ENCODE results near the gene SPOP. TPM values are rescaled to one million over a fixed set of nuclear protein-coding genes. Genes with fewer than 3 reads are reported as not detected.
A peak's percentile ranks its signal among the peaks of the same experiment; 100 is the strongest.

SPOP gene
- total RNA-seq, 1 donor from 2014 or later = 47.1 TPM

DNA sequence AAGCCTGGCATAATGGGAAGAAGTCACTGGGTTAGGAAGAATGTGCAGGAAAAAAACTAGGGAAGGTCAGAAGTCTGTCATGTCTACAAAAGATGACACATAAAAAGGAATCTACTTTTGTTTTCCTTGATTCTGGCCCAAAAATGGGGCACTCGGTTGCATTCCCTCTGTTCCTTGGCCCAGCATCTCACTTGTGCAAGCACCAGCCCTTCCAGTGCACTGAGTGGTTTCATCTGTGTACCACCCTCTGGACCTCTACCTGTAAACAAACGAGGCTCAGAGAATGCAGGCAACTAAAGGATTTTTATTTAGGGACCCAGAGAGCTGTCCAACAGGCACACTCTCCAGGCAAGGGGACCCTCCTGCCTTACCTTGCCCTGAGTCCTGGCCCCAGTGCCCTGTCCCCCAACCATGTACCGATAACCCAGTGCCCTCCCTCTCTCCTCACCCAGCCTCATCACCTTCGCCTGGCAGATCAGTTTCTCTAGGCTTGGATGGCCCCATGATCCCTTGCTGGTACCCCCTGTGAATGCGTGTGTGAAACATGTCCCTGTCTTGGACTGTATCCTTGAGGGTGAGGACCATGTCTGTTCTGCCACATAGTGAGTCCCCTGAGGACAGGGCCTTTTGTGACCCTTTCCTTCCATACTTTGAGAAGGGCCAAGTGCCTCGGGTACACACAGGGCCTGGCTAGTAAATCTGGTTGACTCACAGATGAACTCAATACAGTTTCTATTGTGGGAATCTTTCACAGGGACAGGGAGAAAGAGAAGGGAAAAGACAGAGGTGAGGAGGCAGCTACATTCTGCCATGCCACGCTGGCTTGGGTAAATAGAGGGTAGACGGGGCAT, 88.9 kb downstream of the SPOP start:
- DNase-seq (ENCODE audit: low read depth) = no peak

DNA sequence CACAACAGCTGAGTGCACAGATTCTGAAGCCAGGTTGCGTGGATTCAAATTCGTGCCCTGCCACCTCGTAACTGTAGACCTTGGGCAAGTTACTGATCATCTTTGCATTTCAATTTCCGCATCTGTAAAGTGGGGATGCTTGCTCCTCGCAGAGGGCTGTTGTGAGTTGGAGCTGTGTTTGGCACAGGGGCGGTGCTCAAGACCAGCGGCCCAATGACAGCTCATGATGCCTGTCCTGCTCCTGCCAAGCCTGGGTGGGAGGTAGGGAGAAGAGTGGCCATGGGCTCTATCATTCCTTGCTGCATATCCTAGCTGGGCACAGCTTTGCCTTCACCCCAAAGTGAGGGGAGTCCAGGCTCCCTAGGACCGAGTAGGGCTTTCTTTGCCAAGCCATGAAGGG, 89.6 kb downstream of the SPOP start:
- no peak for DNase-seq (ENCODE audit: low read depth)

DNA sequence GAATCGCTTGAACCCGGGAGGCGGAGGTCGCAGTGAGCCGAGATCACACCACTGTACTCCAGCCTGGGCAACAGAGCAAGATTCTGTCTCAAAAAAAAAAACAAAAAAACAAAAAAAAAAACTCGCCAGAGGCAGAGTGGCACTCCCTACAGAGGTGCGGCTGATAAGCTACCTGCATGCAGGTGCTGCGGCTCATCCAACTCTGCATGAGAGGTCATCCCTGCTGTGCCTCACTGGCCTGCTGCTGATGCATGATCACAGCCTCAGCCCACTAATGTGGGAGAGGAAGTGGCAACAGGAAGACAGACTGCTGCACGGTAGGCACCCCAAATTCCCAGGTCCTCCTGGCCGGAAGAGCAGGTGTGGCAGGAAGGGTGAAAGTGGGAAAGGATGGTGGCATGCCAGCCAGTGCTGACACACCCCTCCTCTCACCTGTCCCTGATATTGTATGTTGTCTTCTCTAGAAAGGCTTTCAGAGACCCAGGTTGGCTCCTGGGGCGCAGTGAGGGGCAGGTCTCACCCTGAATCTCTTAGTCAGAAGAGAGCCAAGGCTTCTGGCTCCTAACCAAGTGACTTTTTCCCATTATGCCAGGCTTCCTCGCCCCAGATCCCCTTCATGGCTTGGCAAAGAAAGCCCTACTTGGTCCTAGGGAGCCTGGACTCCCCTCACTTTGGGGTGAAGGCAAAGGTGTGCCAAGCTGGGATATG, 90.4 kb downstream of the SPOP start:
- DNase-seq (ENCODE audit: low read depth) = no peak

DNA sequence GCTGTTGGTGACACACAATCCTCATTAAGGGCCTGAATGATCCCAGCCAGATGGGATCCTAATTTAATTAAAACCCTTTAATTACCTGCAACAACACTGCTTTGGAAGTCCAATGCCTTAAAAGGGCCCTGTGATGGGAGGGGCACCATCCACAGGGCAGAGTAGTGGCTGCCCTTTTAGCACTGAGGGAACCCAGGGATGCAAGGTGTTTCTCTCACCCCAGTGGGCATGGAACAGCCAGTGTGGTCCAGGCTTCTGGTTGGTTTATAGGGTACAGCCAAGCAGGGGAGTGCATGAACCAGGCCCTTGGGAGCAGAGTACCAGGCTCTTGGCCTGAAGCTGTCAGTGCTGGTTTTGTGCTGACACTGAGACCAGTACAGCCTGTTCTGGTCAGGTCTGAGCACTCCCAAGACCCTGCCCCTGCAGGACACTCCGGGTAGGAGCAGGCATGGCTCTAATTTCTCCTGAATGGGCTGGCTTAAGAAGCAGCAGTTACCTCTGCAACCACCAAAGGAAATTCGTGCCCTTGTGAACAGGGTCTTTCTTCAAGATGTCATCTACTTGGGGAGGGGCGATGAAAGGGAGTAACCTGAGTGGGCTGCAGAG, 92.4 kb downstream of the SPOP start:
- DNase-seq (ENCODE audit: low read depth) = no peak

DNA sequence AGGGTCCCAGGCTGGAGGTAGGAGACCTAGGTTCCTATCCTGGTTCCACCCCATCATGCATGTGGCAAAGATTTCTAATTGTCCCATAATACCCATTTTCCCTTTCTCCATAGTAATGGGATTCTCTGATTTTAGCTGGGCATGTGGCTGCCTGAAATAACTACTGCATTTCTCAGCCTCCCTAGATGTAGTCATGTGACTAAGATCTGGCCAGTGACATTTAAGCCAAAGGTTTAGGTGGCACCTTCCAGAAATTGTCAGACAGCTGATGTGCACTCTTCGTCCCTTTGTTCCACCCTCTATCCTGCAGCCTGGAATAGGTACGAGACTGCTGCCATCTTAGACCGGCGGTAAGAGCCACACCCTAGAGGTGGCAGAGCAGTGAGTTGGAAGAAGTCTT, 94.0 kb downstream of the SPOP start:
- no peak for DNase-seq (ENCODE audit: low read depth)

DNA sequence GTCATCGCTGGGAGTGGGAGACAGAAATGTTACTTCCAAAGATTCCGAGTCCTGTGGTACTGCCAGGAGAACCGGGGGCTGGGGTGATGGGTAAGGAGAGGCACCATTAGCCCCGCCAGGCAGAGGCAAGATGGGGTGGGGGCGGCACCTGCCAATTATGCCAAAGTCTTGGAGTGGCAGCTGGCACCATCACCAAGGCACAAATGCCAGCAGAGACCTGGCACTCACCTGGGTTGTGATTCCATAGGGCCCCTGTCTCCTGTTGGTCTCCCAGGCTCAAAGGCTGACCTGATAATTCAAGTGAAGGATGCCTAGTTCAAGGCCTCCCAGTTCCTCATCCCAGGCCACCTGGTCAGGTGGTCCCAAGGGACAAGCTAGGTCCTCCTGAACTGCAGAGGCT, 94.7 kb downstream of the SPOP start:
- no peak for DNase-seq (ENCODE audit: low read depth)

DNA sequence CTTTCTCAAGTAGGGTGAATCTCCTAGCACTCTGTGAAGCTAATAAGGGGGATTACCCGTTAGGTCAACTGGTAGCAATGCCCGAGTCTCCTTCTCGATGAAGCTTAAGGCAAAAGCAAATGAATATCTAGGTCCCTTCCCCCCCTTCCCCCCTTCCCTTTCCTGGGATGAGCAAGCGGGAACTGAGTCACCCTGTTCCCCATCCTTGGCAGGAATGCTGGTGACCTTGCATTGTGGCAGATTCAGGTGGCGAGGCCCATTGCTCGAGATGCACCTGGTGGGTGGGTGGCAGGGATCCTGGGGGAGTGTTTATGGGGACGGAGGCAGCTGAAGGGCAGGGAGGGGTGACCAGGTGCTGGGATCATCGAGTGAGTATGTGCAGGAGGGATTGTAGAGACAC, 95.1 kb downstream of the SPOP start:
- no peak for DNase-seq (ENCODE audit: low read depth)

DNA sequence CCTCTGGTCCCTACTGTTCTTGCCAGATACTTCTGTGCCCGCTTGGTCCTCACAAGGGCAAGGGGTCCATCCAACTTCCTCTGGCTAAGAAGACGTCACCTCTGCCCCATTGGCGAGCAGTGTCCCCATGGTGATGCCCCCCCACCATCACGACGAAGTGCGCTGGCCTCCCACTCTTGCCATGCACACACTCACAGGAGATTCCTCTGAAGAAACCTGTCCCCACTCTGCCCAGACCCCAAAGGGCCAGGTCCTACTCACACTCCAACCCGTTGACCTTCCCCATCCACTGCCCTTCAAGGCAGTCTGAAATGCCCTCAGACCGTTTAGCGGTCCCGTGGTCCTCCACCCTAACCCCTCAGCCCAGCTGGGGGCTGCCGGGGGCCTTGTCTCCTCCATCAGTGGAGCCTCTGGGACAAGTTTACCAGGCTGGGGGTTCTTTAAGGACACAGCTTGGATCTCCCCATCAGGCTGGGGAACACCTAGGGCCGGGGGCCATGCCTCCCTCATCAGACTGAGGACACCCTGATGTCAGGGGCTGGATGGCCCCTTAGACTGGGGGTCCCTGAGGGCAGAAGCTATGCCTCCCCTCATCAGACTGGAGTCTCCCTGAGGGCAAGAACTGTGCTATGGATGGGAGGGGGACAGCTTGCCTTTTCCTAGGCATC, 95.7 kb downstream of the SPOP start:
- DNase-seq (ENCODE audit: low read depth) = no peak

DNA sequence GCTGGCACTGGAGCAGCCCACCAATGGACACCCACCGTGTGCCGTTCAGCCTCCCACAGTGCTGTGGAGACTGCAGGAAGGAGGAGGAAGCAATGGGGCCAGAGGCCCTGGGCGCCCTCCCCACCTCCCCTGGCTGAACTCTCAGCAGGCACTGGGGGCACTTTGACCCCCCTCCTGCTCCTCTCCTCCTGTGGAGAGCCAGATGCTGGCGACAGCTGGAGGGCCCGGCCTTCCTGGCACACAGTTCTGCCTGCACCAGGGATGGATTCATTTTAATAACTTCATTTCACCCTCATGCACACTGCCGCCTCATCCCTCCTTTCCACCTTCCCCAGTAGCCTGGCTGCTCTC, 96.3 kb downstream of the SPOP start:
- no peak for DNase-seq (ENCODE audit: low read depth)

DNA sequence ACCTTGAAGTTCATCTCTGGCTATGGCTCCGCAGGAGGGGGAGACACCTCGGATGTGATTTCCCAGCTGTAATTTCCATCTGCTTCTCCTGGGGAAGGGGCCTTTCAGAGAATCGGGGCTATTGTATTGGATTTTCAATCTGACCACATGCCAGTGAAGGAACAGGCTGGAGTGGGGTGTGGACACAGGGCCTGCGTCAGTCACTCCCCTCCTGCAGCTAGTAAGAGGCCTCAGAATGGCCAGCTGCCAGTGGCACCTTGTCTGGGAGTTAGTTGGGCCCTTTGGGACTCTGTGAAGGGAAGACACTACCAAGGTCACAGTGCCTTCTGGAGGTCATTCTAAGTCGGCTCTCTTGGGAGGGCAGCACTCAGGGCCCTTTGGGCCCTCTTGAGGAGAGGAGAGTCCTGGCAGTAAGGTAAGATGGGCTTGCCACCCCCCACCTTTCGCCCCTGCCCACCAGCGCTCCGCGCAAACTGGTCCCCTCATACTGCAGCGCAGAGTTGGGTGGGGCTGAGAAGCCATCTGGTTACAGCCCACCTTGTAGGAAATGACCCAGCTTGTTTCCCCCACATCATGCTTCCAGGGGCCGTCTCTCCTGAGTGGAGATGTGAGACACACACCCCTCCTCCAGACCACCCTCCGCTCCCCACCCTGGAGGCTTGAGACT, 96.8 kb downstream of the SPOP start:
- no peak for DNase-seq (ENCODE audit: low read depth)

DNA sequence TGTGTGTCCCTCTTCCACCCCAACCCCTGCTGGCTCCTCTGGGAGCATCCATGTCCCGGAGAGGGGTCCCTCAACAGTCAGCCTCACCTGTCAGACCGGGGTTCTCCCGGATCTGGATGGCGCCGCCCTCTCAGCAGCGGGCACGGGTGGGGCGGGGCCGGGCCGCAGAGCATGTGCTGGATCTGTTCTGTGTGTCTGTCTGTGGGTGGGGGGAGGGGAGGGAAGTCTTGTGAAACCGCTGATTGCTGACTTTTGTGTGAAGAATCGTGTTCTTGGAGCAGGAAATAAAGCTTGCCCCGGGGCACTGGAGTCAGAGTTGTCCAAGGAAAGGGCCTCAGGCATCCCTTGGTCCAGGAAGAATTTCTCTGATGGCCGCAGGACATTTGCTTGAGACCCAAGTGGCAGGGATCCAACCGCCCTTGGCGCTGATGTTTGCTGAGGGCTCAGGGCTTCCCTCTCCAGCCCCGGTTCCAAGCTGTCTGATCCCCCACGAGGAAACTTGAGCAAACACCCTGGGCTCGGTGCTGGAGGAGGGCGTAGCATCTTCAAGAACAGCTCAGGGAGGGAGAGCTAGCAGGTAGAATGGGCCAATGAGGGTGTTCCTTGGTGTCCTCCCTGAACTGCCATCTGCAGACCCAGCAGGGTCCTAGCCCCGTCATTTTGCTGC, 97.7 kb downstream of the SPOP start:
- no peak for DNase-seq (ENCODE audit: low read depth)

DNA sequence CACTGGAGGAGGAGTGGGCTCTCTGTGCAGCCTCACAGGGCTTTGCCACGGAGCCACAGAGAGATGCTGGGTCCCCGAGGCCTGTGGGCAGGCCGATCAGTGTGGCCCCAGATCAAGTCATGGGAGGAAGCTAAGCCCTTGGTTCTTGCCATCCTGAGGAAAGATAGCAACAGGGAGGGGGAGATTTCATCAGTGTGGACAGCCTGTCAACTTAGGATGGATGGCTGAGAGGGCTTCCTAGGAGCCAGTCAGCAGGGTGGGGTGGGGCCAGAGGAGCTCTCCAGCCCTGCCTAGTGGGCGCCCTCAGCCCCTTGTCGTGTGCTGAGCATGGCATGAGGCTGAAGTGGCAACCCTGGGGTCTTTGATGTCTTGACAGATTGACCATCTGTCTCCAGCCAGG, 98.4 kb downstream of the SPOP start:
- DNase-seq (ENCODE audit: low read depth) = no peak

DNA sequence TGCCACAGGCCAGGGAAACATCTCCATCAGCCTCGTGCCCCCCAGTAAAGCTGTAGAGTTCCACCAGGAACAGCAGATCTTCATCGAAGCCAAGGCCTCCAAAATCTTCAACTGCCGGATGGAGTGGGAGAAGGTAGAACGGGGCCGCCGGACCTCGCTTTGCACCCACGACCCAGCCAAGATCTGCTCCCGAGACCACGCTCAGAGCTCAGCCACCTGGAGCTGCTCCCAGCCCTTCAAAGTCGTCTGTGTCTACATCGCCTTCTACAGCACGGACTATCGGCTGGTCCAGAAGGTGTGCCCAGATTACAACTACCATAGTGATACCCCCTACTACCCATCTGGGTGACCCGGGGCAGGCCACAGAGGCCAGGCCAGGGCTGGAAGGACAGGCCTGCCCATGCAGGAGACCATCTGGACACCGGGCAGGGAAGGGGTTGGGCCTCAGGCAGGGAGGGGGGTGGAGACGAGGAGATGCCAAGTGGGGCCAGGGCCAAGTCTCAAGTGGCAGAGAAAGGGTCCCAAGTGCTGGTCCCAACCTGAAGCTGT, 98.9 kb downstream of the SPOP start:
- DNase-seq (ENCODE audit: low read depth) = no peak

DNA sequence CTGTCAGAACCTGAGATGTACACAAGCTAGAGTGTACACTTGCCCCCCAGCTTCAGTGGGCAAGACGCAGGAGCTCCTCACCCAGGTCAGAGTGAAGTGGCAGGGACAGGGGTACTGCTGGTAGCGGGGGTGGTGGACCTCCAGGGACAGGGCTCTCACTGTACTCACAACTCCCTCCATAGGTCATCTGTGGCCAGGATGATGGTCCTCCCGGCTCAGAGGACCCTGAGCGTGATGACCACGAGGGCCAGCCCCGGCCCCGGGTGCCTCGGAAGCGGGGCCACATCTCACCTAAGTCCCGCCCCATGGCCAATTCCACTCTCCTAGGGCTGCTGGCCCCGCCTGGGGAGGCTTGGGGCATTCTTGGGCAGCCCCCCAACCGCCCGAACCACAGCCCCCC, 99.5 kb downstream of the SPOP start:
- no peak for DNase-seq (ENCODE audit: low read depth)

DNA sequence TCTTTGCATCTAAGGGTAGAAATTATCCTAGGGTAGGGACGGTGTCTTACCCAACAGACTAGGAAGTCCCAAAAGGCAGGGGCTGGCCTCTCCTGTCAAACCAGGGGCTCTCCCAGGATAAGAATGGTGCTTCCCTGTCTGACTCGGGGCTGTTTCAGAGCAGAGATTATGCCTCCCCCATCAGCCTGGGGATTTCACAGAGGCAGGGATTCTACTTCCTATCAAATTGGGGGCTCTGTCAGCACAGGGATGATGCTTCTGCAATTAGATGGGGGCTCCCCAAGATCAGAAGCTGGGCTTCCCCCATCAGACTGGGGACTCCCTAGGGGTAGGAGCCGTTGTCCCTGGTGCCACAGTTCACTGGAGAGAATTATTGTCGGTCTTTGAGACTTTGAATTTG, 99.9 kb downstream of the SPOP start:
- DNase-seq (ENCODE audit: low read depth) = no peak

DNA sequence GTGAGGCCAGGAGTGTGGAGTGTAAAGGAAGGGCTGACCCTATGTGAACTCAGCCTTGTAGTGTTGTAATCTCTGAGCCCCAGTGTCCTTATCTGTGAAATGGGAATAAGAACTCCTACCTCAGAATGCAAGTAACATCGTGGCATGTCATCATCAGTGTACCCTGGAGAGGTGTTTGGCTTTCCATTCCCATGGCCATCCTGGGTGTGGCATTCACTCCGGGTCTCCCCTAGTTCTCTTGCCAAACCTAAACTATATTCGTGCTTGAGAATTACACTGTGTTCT, 100.3 kb downstream of the SPOP start:
- DNase-seq (ENCODE audit: low read depth) = no peak

DNA sequence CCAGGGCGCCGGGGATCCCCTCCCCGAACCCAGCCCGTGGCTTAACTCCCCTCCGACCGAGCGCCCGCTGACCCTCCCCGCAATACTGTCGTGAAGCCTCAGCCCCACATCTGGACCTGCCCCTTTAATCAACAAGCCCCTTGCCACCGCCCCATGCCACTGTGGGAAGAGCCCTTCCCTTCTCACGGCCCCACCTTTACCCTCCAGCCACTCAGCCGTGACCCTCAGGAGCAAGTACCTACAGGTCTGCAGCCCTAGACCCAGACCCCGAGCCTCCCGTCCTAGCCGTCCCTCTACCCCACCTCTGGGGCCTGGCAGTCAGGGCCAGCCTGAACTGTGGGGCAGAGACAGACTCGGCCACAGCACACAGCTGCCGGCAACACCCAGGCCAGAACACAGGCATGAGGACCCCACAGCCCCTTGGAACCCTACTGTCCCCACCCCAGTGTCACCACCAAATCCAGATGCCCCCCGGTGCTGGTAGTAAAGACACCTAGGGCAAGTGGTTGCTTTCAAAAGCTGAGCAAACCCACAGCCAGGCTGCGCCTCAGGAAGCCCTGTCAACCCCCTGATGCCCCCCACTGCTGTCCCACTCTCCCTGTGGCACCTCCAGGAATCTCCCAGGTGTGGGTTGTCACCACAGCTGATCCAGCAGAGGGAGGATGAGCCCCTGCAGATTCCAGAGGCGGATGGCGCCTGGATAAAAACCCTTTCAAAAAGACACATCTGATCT, 100.8 kb downstream of the SPOP start:
- no peak for DNase-seq (ENCODE audit: low read depth)

DNA sequence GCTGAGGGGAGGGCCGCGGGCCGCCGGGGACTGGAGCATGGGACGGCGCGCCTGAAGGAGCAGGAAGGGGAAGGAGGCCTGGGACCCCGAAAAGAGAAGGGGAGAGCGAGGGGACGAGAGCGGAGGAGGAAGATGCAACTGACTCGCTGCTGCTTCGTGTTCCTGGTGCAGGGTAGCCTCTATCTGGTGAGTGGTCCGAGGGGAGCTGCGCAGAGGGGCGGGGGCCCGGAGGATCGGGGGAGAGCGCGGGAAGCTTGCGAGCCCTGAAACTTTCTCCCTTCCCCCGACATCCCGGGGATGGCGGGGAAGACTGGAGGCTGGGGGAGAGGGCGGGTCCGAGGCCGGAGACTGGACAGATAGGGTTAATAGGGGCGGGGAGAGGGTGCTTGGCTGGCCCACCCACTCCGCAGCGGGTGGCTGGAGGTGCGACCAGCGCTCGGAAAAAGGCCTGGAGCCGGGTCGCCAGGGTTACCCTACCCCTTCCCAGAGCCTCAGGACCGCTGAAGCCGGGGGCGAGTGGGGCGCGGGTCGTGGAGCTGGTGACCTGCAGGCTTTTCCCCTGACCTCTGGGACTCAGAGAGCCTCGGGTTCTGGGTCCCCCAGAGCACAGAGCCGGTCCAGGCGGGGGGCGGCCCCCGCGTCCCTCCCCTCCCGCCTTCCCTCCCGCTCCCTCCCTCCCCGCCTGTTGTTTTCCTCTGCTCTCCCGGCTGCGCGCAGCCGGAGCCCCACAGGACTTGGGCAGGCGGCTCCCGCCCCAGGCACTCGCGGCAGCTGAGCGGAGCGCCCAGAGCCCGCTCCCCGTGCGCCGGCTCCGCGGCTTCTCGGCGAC, 101.6 kb downstream of the SPOP start:
- DNase-seq (ENCODE audit: low read depth) = peak; percentile 62

DNA sequence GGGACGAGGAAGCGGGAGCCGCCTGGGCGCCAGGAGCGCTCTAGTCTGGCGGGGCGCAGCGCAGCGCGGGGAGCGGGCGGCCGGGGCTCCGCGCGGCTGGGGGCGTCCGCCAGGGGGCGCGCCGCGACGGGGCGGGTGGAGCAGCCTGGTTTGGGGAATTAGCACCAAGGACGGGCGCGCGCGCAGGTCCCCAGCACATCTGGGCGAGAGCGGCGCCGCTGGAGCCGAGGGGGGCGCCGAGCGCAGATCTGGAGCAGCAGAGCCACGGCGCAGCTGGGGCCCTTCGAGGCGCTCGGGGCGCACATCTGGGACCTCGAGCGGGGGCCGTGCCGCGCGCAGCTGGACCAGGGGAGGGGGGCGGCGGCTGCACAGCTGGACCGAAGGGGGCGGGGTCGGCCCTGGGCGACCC, 102.2 kb downstream of the SPOP start, which contains the start of gene NXPH3:
TSS of gene NXPH3 (plus strand) at position 193 of the 409 bp plus-strand sequence. CDS start 349 bp downstream, outside the sequence.
- DNase-seq (ENCODE audit: low read depth) = no peak

All from myocyte (in vitro differentiated cells).